ENCODE measurements around the gene NINJ1. TPM values are rescaled to one million over a fixed set of nuclear protein-coding genes. Genes with fewer than 3 reads are reported as not detected.

NINJ1 gene
- total and polyA plus RNA-seq, 2 of the 13 experiments (the other 11 are each of a cell fraction or from before 2014, with no cell fraction given): 81.2 to 92.1 TPM

DNA sequence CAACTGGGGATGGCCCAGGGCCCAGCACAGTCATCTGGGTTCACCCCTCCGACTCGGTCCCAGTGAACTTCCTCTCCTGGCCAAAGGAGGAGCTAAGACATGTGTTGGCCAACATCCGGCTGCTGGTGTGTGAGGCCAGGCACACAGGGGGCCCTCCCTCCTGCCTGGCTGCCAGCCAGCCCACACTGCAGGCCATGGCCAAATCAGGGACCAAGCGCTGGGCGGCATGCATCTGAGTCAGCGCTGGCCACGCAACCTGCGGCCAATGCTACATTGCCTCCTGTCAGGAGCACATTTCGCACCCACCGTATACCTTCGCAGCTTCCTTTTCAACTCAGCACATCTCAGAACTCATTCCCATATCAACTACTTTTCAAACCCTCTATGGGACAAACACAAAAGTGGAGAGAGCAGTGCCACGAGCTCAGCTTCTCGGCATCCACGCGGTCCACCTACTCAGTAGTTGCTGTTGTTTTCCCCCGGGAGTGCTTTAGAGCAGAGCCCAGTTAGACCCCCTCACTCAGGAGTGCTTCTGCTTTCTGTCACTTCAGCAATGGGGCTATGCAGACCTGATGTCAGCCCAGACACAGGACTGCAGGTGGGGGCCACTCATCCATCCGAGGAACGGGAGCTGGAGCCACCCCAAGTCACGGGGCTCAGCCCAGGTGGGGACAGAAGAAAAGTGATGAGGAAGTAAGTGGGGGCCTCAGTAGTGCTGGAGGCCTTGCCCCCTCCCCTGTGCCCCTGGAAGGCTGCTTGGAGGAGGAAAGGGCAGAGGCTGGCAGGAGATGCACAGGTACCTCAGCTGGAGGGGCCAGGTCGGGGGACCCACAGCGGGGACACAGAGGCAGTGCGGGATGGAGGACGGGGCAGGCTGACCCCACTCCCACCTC, 13.9 kb downstream of the NINJ1 start (continued):
- TF ChIP-seq SOX13 (IDR thresholded peaks at IDR 0.05) (no peak; the same call in 1 of the 2 replicates), SOX13 (CRISPR knock-in tag; conservative IDR thresholded peaks at IDR 0.05 in 1 of 2, IDR thresholded peaks at IDR 0.05 in 1 of 2) (peak in 1 of 2 experiments; percentile 78; a peak in 2 of 4 replicates), ARNT (IDR thresholded peaks at IDR 0.05) (no peak), ZNF280D (CRISPR knock-in tag; IDR thresholded peaks at IDR 0.05) (peak; percentile 70; the same call in 1 of the 2 replicates), KDM5B (CRISPR knock-in tag; IDR thresholded peaks at IDR 0.05; ENCODE audit: borderline replicate concordance) (peak; percentile 94), TERF1 (CRISPR knock-in tag; IDR thresholded peaks at IDR 0.05) (no peak), EED (CRISPR knock-in tag; IDR thresholded peaks at IDR 0.05) (no peak; the same call in 1 of the 2 replicates), GLMP (CRISPR knock-in tag; IDR thresholded peaks at IDR 0.05; ENCODE audit: borderline replicate concordance) (no peak)
- TF ChIP-seq, protein P1, sequence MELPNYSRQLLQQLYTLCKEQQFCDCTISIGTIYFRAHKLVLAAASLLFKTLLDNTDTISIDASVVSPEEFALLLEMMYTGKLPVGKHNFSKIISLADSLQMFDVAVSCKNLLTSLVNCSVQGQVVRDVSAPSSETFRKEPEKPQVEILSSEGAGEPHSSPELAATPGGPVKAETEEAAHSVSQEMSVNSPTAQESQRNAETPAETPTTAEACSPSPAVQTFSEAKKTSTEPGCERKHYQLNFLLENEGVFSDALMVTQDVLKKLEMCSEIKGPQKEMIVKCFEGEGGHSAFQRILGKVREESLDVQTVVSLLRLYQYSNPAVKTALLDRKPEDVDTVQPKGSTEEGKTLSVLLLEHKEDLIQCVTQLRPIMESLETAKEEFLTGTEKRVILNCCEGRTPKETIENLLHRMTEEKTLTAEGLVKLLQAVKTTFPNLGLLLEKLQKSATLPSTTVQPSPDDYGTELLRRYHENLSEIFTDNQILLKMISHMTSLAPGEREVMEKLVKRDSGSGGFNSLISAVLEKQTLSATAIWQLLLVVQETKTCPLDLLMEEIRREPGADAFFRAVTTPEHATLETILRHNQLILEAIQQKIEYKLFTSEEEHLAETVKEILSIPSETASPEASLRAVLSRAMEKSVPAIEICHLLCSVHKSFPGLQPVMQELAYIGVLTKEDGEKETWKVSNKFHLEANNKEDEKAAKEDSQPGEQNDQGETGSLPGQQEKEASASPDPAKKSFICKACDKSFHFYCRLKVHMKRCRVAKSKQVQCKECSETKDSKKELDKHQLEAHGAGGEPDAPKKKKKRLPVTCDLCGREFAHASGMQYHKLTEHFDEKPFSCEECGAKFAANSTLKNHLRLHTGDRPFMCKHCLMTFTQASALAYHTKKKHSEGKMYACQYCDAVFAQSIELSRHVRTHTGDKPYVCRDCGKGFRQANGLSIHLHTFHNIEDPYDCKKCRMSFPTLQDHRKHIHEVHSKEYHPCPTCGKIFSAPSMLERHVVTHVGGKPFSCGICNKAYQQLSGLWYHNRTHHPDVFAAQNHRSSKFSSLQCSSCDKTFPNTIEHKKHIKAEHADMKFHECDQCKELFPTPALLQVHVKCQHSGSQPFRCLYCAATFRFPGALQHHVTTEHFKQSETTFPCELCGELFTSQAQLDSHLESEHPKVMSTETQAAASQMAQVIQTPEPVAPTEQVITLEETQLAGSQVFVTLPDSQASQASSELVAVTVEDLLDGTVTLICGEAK (IDR thresholded peaks at IDR 0.05): no peak
- TF ChIP-seq, protein P1 (CRISPR knock-in tag; IDR thresholded peaks at IDR 0.05): peak; percentile 80
- TF ChIP-seq, protein P2, sequence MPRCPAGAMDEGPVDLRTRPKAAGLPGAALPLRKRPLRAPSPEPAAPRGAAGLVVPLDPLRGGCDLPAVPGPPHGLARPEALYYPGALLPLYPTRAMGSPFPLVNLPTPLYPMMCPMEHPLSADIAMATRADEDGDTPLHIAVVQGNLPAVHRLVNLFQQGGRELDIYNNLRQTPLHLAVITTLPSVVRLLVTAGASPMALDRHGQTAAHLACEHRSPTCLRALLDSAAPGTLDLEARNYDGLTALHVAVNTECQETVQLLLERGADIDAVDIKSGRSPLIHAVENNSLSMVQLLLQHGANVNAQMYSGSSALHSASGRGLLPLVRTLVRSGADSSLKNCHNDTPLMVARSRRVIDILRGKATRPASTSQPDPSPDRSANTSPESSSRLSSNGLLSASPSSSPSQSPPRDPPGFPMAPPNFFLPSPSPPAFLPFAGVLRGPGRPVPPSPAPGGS (CRISPR knock-in tag; IDR thresholded peaks at IDR 0.05): peak; percentile 89
